Vagina (tissue), 2 donors: ENCODE measurements around the gene PTPN14. TPM values are rescaled to one million over a fixed set of nuclear protein-coding genes. Genes with fewer than 3 reads are reported as not detected.
A peak's percentile ranks its signal among the peaks of the same experiment; 100 is the strongest.

Source experiments
- DNase-seq, 2 donors: peaks; one replicate each; pipeline ENCODE4 v3.0.0-alpha.2; 2017; ENCODE audit errors: extremely low spot score in 2 of 2
- H3K27ac ChIP-seq: fragments of 200-600 bp; sonication (generic); one replicate; pipeline ENCODE4 v1.5.1; 2019
- H3K27me3 ChIP-seq: fragments of 200-600 bp; sonication (generic); one replicate; pipeline ENCODE4 v1.5.1; 2019
- H3K36me3 ChIP-seq, 2 donors: fragments of 200-600 bp; sonication (generic); one replicate each; pipeline ENCODE4 v1.5.1; 2017 to 2019
- H3K4me1 ChIP-seq: fragments of 200-600 bp; sonication (generic); one replicate; pipeline ENCODE4 v1.5.1; 2019
- H3K4me3 ChIP-seq, 2 donors: fragments of 200-600 bp; sonication (generic); 1 replicate in 1 of 2; 2 replicates in 1 of 2; pipeline ENCODE4 v1.5.1; 2016 to 2019
- H3K9me3 ChIP-seq: fragments of 200-600 bp; sonication (generic); one replicate; pipeline ENCODE4 v1.5.1; 2019
- POLR2A ChIP-seq, 2 donors: fragments of 450-650 bp; IDR thresholded peaks; one replicate each; pipeline ENCODE4 v1.6.1; 2017; ENCODE audit warnings: antibody characterized with exemption in 2 of 2, mild to moderate bottlenecking in 2 of 2, moderate library complexity in 2 of 2
- POLR2AphosphoS5 ChIP-seq, 2 donors: sonication (generic); formaldehyde crosslinking; IDR thresholded peaks; one replicate each; pipeline ENCODE4 v1.9.0; 2017; ENCODE audit warnings: antibody characterized with exemption in 2 of 2, mild to moderate bottlenecking in 2 of 2, low read depth in 1 of 2; ENCODE audit not compliant: insufficient read depth in 1 of 2
- intact Hi-C: fragments of 100-400 bp; cut with DNase I; formaldehyde crosslinking; loops from one replicate; pipeline ENCODE4 v1.15.1; 2023
- total RNA-seq: library from RNA; depleted of rRNA; stranded (reverse); fragments of >200 nt; gene quantifications from one replicate; pipeline ENCODE4 v1.2.3, GENCODE V29; 2016
- TF ChIP-seq, protein P1 (sequence below), 3 experiments: fragments of 450-650 bp in 2 of 3; fragments of 200-600 bp in 1 of 3; sonication (generic) in 1 of 3; IDR thresholded peaks; one replicate each; pipeline ENCODE4 v1.5.1; 2017 to 2019; ENCODE audit warnings: antibody characterized with exemption in 3 of 3, mild to moderate bottlenecking in 2 of 3, moderate library complexity in 2 of 3

PTPN14 gene
- total RNA-seq, 1 donor from 2014 or later, result 24.3 TPM

DNA sequence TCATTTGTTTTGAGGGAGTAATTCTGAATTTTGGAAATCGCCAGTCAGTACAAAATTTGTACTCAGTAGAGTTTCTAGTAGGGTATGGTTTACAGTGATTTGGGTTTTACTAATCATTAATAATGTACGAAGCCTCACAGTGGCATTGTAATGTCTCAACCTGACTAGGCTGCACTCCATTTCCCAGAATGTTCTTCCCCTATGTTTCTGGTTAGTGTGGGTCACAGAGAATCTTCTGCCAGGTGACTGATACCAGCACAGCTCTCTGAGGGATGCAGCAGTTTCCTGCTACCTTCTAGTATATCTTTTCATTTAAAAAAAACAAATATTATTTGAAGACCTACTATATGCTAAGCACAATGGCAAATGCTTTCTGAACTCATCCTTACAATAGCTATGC lies 112.9 kb downstream of the PTPN14 start:
- no peaks in the 10 kb centered on the region for H3K36me3 ChIP-seq
- H3K4me3 ChIP-seq, result no peak overlapping the region
- H3K27ac ChIP-seq, result no peak overlapping the region
- TF ChIP-seq POLR2A (IDR thresholded peaks at IDR 0.05), result no peak
- TF ChIP-seq, protein P1, sequence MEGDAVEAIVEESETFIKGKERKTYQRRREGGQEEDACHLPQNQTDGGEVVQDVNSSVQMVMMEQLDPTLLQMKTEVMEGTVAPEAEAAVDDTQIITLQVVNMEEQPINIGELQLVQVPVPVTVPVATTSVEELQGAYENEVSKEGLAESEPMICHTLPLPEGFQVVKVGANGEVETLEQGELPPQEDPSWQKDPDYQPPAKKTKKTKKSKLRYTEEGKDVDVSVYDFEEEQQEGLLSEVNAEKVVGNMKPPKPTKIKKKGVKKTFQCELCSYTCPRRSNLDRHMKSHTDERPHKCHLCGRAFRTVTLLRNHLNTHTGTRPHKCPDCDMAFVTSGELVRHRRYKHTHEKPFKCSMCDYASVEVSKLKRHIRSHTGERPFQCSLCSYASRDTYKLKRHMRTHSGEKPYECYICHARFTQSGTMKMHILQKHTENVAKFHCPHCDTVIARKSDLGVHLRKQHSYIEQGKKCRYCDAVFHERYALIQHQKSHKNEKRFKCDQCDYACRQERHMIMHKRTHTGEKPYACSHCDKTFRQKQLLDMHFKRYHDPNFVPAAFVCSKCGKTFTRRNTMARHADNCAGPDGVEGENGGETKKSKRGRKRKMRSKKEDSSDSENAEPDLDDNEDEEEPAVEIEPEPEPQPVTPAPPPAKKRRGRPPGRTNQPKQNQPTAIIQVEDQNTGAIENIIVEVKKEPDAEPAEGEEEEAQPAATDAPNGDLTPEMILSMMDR (IDR thresholded peaks at IDR 0.05), result no peak
- no peak for TF ChIP-seq POLR2AphosphoS5 (IDR thresholded peaks at IDR 0.05; ENCODE audit: insufficient read depth in 1 of 2, low read depth in 1 of 2)
- peaks cover 23% of the 10 kb centered on the region for H3K4me1 ChIP-seq
- no peaks in the 10 kb centered on the region for H3K9me3 ChIP-seq
- intact Hi-C loops, result no loop called here
- DNase-seq, result no peak
- H3K27me3 ChIP-seq, result no peaks in the 10 kb centered on the region

DNA sequence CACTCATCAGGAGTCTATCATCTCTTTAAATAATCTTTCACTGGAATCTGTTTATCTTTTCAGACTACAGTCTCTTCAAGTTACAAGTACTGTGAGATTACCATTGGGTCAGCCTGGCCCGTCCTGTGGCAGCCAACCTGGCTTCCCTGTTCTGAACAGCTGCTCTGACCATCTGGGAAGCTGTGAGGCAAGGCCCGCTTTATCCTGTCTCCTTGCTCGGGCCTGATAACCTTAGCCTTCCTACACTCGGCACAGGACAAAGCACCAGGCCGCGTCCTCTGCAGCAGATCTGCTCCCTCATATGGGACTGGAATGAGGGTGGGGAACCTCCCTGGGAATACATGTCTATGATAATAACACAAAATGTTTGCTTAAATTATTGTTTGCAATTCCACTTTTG lies 113.3 kb downstream of the PTPN14 start:
- DNase-seq, result no peak
- no peaks in the 10 kb centered on the region for H3K27me3 ChIP-seq
- no peaks in the 10 kb centered on the region for H3K9me3 ChIP-seq
- intact Hi-C loops, result no loop called here
- H3K27ac ChIP-seq, result no peak overlapping the region
- peaks cover 23% of the 10 kb centered on the region for H3K4me1 ChIP-seq
- H3K4me3 ChIP-seq, result no peak overlapping the region
- no peaks in the 10 kb centered on the region for H3K36me3 ChIP-seq
- TF ChIP-seq POLR2AphosphoS5 (IDR thresholded peaks at IDR 0.05; ENCODE audit: insufficient read depth in 1 of 2, low read depth in 1 of 2), result no peak

DNA sequence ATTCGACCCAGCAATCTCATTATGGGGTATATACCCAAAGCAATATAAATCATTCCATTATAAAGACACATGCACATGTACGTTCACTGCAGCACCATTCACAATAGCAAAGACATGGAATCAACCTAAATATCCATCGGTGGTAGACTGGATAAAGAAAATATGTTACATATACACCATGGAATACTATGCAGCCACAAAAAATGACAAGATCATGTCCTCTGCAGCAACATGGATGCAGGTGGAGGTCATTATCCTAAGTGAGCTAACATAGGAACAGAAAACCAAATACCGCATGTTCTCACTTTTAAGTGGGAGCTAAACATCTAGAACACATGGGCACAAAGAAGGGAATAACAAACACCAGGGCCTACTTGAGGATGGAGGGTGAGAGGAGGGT lies 115.5 kb downstream of the PTPN14 start:
- Histone ChIP-seq H3K36me3 (no peaks in the 10 kb centered on the region), H3K9me3 (no peaks in the 10 kb centered on the region), H3K4me1 (peaks cover 22% of the 10 kb centered on the region), H3K4me3 (no peak overlapping the region), H3K27me3 (no peaks in the 10 kb centered on the region), H3K27ac (no peak overlapping the region)
- TF ChIP-seq, protein P1 (IDR thresholded peaks at IDR 0.05), result no peak
- no peak for TF ChIP-seq POLR2A (IDR thresholded peaks at IDR 0.05)
- TF ChIP-seq POLR2AphosphoS5 (IDR thresholded peaks at IDR 0.05; ENCODE audit: insufficient read depth in 1 of 2, low read depth in 1 of 2), result no peak
- no peak for DNase-seq
- intact Hi-C loops, result no loop called here

DNA sequence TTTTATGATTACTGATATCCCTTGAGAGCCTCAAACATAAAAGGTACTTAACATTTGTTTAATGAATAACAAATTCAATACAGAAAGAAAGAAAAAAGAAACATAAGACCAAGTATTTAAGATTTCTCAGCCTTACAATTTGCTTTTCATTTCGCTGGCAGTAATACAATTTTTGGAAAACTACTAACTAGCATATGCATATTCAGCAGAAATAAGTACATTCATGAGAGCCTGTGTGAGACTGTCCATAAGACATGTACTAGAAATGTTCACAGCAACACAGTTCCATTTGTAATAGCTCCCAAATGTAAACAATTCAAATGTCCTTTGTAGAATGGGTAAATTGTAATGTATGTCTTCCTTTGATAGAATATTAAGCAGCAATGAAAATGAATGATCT lies 119.2 kb downstream of the PTPN14 start:
- Histone ChIP-seq H3K36me3 (no peaks in the 10 kb centered on the region), H3K9me3 (no peaks in the 10 kb centered on the region), H3K27me3 (no peaks in the 10 kb centered on the region), H3K4me3 (no peak overlapping the region), H3K4me1 (no peaks in the 10 kb centered on the region), H3K27ac (no peak overlapping the region)
- DNase-seq, result no peak
- no peak for TF ChIP-seq POLR2AphosphoS5 (IDR thresholded peaks at IDR 0.05; ENCODE audit: insufficient read depth in 1 of 2, low read depth in 1 of 2)
- no peak for TF ChIP-seq POLR2A (IDR thresholded peaks at IDR 0.05)
- TF ChIP-seq, protein P1 (IDR thresholded peaks at IDR 0.05), result no peak
- intact Hi-C loops, result no loop called here

DNA sequence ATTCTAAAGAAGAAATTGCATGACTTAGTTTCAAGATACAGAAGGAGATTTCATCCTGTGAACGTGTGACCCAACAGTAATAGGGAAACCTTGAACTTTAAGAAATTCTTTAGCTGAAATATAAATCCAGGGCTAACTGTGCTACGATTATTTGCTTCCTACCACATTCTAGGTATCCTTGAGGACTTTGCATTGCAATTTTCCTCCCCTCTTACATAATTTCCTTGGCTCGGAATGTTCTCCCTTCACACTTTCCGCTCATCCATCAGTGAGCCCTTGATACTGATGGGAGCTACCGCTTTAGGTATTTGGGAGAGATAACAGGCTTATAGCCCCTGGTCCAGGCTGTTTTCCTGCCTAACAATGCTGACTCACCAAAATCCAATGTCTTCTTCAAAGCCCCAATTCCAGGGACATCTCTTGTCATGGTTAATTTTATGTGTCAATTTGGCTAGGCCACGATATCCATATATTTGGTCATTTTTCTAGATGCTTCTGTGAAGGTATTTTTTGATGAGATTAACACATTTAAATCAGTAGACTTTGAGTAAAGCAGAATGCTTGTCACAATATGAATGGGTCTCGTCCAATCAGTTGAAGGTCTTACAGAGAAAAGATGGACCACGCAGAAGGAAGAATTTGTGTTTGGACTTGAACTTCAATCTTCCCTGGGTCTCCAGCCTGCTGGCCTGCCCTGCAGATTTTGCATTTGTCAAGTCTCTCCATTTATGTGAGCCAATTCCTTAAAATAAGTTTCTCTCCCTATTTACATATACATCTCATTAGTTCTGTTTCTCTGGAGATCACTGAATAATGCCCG lies 121.2 kb downstream of the PTPN14 start:
- no peaks in the 10 kb centered on the region for H3K36me3 ChIP-seq
- DNase-seq, result no peak
- H3K4me3 ChIP-seq, result no peak overlapping the region
- H3K27ac ChIP-seq, result no peak overlapping the region
- H3K4me1 ChIP-seq, result no peaks in the 10 kb centered on the region
- intact Hi-C loops, result no loop called here
- H3K9me3 ChIP-seq, result no peaks in the 10 kb centered on the region
- TF ChIP-seq POLR2A (IDR thresholded peaks at IDR 0.05), result no peak
- H3K27me3 ChIP-seq, result no peaks in the 10 kb centered on the region

DNA sequence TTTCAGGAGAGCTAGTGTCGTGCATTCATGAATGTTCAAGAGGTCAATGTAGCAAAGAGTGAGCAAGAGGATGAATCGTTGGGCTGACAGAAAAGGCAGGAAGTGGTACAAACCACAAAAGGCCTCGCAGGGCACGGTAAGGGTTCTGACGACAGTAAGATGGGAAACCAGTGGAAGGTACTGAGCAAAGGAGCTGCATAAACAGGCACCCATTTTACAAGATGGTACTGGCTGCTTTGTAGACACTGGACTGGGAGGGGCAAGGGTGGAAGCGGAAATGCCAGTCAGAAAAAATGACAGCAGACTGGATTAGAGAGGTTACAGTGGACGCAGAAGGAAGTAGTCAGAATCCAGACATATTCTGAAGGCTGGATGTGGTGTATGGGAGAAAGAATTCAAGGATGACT lies 123.5 kb downstream of the PTPN14 start:
- DNase-seq, result no peak
- Histone ChIP-seq H3K27me3 (no peaks in the 10 kb centered on the region), H3K36me3 (no peaks in the 10 kb centered on the region), H3K27ac (no peak overlapping the region), H3K4me1 (peaks cover 2% of the 10 kb centered on the region), H3K9me3 (no peaks in the 10 kb centered on the region), H3K4me3 (no peak overlapping the region)
- no peak for TF ChIP-seq POLR2A (IDR thresholded peaks at IDR 0.05)
- TF ChIP-seq POLR2AphosphoS5 (IDR thresholded peaks at IDR 0.05; ENCODE audit: insufficient read depth in 1 of 2, low read depth in 1 of 2), result peak in 1 of 2 donors; percentile 13
- intact Hi-C loops, result no loop called here
